Neuronal stem cell (in vitro differentiated cells): ENCODE data around the gene IL12RB1.

ENCODE experiments used
- DNase-seq: peaks from one replicate; pipeline ENCODE4 v3.0.0-alpha.2; 2013; ENCODE audit warnings: low spot score
- H2AFZ ChIP-seq: one replicate; pipeline ENCODE4 v1.6.1; 2013; ENCODE audit warnings: mild to moderate bottlenecking, low read length, inconsistent platforms
- H2AK5ac ChIP-seq: 2 replicates; pipeline ENCODE4 v1.6.1; 2013; ENCODE audit warnings: low read depth, mild to moderate bottlenecking, inconsistent platforms, low read length, moderate library complexity, mixed read lengths
- H2BK120ac ChIP-seq: 2 replicates; pipeline ENCODE4 v1.6.1; 2013; ENCODE audit warnings: low read depth, mild to moderate bottlenecking, inconsistent platforms, low read length, moderate library complexity, mixed read lengths
- H2BK12ac ChIP-seq: one replicate; pipeline ENCODE4 v1.6.1; 2013; ENCODE audit warnings: low read length, inconsistent platforms
- H2BK15ac ChIP-seq: 2 replicates; pipeline ENCODE4 v1.6.1; 2013; ENCODE audit warnings: mild to moderate bottlenecking, low read length, inconsistent platforms, mixed read lengths
- H2BK5ac ChIP-seq: one replicate; pipeline ENCODE4 v1.6.1; 2013; ENCODE audit warnings: inconsistent platforms, mild to moderate bottlenecking, low read length, moderate library complexity
- H3K14ac ChIP-seq: one replicate; pipeline ENCODE4 v1.6.1; 2013; ENCODE audit warnings: low read length, inconsistent platforms
- H3K18ac ChIP-seq: 2 replicates; pipeline ENCODE4 v1.6.1; 2013; ENCODE audit warnings: low read length, inconsistent platforms
- H3K23ac ChIP-seq: 2 replicates; pipeline ENCODE4 v1.6.1; 2013; ENCODE audit warnings: low read depth, mild to moderate bottlenecking, mixed read lengths, low read length, inconsistent platforms; ENCODE audit not compliant: poor library complexity
- H3K27ac ChIP-seq: replicated peaks from 3 replicates; pipeline ENCODE4 v1.5.1; 2013; ENCODE audit warnings: low read length, inconsistent platforms
- H3K27me3 ChIP-seq, 3 experiments: 2 replicates each; pipeline ENCODE4 v1.6.1; 2013; ENCODE audit warnings: low read length in 3 of 3, mild to moderate bottlenecking in 2 of 3, inconsistent platforms in 1 of 3, low read depth in 1 of 3, mixed read lengths in 1 of 3, moderate library complexity in 1 of 3; ENCODE audit not compliant: control insufficient read depth in 3 of 3, insufficient read depth in 3 of 3
- H3K36me3 ChIP-seq, 2 donors: replicated peaks in 1 of 2; 2 replicates each; pipeline ENCODE4 v1.6.1; 2013; ENCODE audit warnings: low read length in 2 of 2; ENCODE audit not compliant: control insufficient read depth in 2 of 2, insufficient read depth in 2 of 2
- H3K4ac ChIP-seq: 2 replicates; pipeline ENCODE4 v1.6.1; 2013; ENCODE audit warnings: inconsistent platforms, mild to moderate bottlenecking, low read length, moderate library complexity
- H3K4me1 ChIP-seq, 2 donors: 1 replicate in 1 of 2; 2 replicates in 1 of 2; pipeline ENCODE4 v1.6.1; 2013; ENCODE audit warnings: low read length in 2 of 2, low read depth in 1 of 2; ENCODE audit not compliant: control insufficient read depth in 2 of 2, insufficient read depth in 1 of 2
- H3K4me2 ChIP-seq: one replicate; pipeline ENCODE4 v1.6.1; 2013; ENCODE audit warnings: mild to moderate bottlenecking, low read length, inconsistent platforms; ENCODE audit not compliant: insufficient read depth, poor library complexity, severe bottlenecking
- H3K4me3 ChIP-seq, 2 donors: 2 replicates each; pipeline ENCODE4 v1.5.1; 2013; ENCODE audit warnings: low read length in 2 of 2, mild to moderate bottlenecking in 2 of 2, inconsistent platforms in 1 of 2, moderate library complexity in 1 of 2
- H3K79me1 ChIP-seq: one replicate; pipeline ENCODE4 v1.6.1; 2013; ENCODE audit warnings: low read depth, mild to moderate bottlenecking, inconsistent platforms, low read length, moderate library complexity
- H3K9ac ChIP-seq: one replicate; pipeline ENCODE4 v1.6.1; 2013; ENCODE audit warnings: mild to moderate bottlenecking, low read depth, low read length, inconsistent platforms; ENCODE audit not compliant: poor library complexity
- H3K9me3 ChIP-seq, 2 donors: replicated peaks in 1 of 2; 2 replicates each; pipeline versions ENCODE3 to v1.6.1; 2013; ENCODE audit warnings: low read length in 2 of 2, mild to moderate bottlenecking in 2 of 2, inconsistent platforms in 1 of 2, low read depth in 1 of 2, mixed read lengths in 1 of 2, moderate library complexity in 1 of 2; ENCODE audit not compliant: control insufficient read depth in 2 of 2, insufficient read depth in 1 of 2
- H4K8ac ChIP-seq: one replicate; pipeline ENCODE4 v1.6.1; 2013; ENCODE audit warnings: low read depth, mild to moderate bottlenecking, inconsistent platforms, low read length, moderate library complexity
- H4K91ac ChIP-seq: one replicate; pipeline ENCODE4 v1.6.1; 2013; ENCODE audit warnings: low read length, low read depth, mild to moderate bottlenecking, inconsistent platforms; ENCODE audit not compliant: poor library complexity
- WGBS, 2 donors: extraction: QIAGEN DNeasy Blood & Tissue Kit; methylation state at CpG; one replicate each; pipeline ENCODE4 v1.1.7; 2013; ENCODE audit warnings: missing lambda C conversion rate in 2 of 2, mixed read lengths in 1 of 2; ENCODE audit not compliant: insufficient read length in 2 of 2, insufficient replicate concordance in 1 of 2; ENCODE audit errors: extremely low coverage in 2 of 2; 5-methylcytosine and 5-hydroxymethylcytosine counted together

IL12RB1 gene

GRCh38 chr19:18117692-18118378 is 31.1 kb upstream of the IL12RB1 start:
- Histone ChIP-seq H3K23ac (peak overlapping the region; percentile 16), H2BK15ac (peak overlapping the region; percentile 79), H3K9ac (peak overlapping the region; percentile 92), H3K4me3 (peak overlapping the region; percentile 78 to 87), H2BK12ac (peak overlapping the region; percentile 17), H3K4ac (no peak overlapping the region), H4K91ac (no peak overlapping the region), H3K9me3 (no peaks in the 10 kb centered on the region), H3K79me1 (peaks cover 4% of the 10 kb centered on the region), H3K4me1 (peaks cover 12% of the 10 kb centered on the region in 2 donors), H3K4me2 (peak overlapping the region; percentile 94), H4K8ac (peak overlapping the region; percentile 86), H3K27ac (no peak overlapping the region), H2BK120ac (peak overlapping the region; percentile 16), H3K27me3 (no peaks in the 10 kb centered on the region), H3K14ac (no peak overlapping the region), H3K18ac (peak overlapping the region; percentile 99), H2BK5ac (no peak overlapping the region), H2AK5ac (peak overlapping the region; percentile 23), H2AFZ (peak overlapping the region; percentile 97), H3K36me3 (peaks cover 2 to 7% of the 10 kb centered on the region in 2 donors)
- WGBS, 2 donors: no CpG with 5 or more reads among the region's 86 CpGs
- peak; percentile 91 for DNase-seq

DNA sequence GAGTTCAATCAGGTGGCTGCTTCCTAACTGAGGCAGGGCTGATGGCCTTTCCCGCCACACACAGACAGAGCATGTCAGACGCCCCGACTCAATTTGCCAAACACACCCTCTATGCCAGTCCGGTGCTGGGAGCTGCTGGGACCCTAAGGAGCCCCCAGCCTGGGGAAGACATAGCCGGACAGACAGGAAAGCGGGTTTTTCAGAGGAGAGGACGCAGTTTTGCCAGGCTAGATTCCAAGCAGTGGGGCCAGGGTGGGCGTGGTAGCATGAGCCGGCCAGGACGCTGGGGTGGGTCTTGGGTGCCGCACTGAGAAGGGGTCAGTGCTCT is 30.6 kb upstream of the IL12RB1 start:
- WGBS, 2 donors: no CpG with 5 or more reads among the region's 11 CpGs
- Histone ChIP-seq H2BK15ac (peak overlapping the region; percentile 79), H3K27me3 (no peaks in the 10 kb centered on the region), H3K14ac (no peak overlapping the region), H3K9me3 (no peaks in the 10 kb centered on the region), H2BK120ac (no peak overlapping the region), H3K4me3 (peak overlapping the region; percentile 64 to 78), H2AFZ (peak overlapping the region; percentile 82), H2BK12ac (peak overlapping the region; percentile 92), H3K4me1 (peaks cover 12% of the 10 kb centered on the region in 2 donors), H3K18ac (peak overlapping the region; percentile 91), H4K91ac (no peak overlapping the region), H3K36me3 (peaks cover 0 to 2% of the 10 kb centered on the region in 2 donors), H2AK5ac (peak overlapping the region; percentile 93), H3K4ac (no peak overlapping the region), H3K4me2 (peak overlapping the region; percentile 44), H3K23ac (peak overlapping the region; percentile 16), H3K27ac (no peak overlapping the region), H2BK5ac (peak overlapping the region; percentile 44), H3K9ac (no peak overlapping the region), H4K8ac (peak overlapping the region; percentile 86), H3K79me1 (no peaks in the 10 kb centered on the region)
- DNase-seq: no peak

DNA sequence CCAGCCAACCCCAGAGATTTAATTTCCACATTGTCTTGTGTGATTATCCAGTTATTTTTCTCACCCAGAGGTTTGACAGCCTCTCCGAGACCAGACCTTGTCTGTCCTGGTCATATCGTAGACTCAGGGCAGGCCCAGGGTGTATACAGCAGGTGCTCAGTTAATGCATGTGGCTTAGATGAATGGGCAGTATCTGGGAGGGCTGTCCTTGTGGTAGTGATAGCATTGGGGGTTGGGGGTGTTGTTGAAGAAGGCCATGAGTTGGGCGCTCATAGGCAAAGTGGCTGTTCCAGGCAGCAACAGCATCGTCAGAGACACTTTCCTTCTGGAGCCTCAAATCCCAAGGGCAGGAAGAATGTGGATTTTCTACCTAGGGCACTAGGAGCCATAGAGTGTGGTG is 27.7 kb upstream of the IL12RB1 start:
- H3K79me1 ChIP-seq: no peaks in the 10 kb centered on the region
- H4K91ac ChIP-seq: no peak overlapping the region
- peaks cover 11 to 15% of the 10 kb centered on the region in 2 donors for H3K4me1 ChIP-seq
- no peak overlapping the region for H2AK5ac ChIP-seq
- no peak overlapping the region for H4K8ac ChIP-seq
- no peak overlapping the region for H2BK12ac ChIP-seq
- H3K27ac ChIP-seq: no peak overlapping the region
- no peak overlapping the region for H2AFZ ChIP-seq
- no peak overlapping the region for H3K23ac ChIP-seq
- H2BK15ac ChIP-seq: no peak overlapping the region
- H3K4me3 ChIP-seq: no peak overlapping the region
- H3K18ac ChIP-seq: no peak overlapping the region
- H3K36me3 ChIP-seq: no peaks in the 10 kb centered on the region
- H3K9me3 ChIP-seq: no peaks in the 10 kb centered on the region
- H3K9ac ChIP-seq: no peak overlapping the region
- no peak overlapping the region for H3K4ac ChIP-seq
- WGBS, 2 donors: no CpG with 5 or more reads among the region's 4 CpGs
- no peak overlapping the region for H2BK5ac ChIP-seq
- H3K27me3 ChIP-seq: peaks cover 0 to 14% (median 6%) of the 10 kb centered on the region in 3 experiments
- DNase-seq: no peak
- no peak overlapping the region for H2BK120ac ChIP-seq
- H3K14ac ChIP-seq: no peak overlapping the region
- H3K4me2 ChIP-seq: no peak overlapping the region

- Histone ChIP-seq H3K27me3 (peaks cover 0 to 19% (median 12%) of the 10 kb centered on the region in 3 experiments), H3K79me1 (no peaks in the 10 kb centered on the region), H3K18ac (no peak overlapping the region), H3K4me1 (peaks cover 10 to 14% of the 10 kb centered on the region in 2 donors), H4K8ac (no peak overlapping the region), H2BK15ac (peak overlapping the region; percentile 58), H3K4me3 (no peak overlapping the region), H2AFZ (no peak overlapping the region), H2BK12ac (peak overlapping the region; percentile 84), H2AK5ac (no peak overlapping the region), H3K4me2 (no peak overlapping the region), H2BK5ac (no peak overlapping the region), H3K36me3 (no peaks in the 10 kb centered on the region), H2BK120ac (no peak overlapping the region), H3K14ac (no peak overlapping the region), H3K9me3 (no peaks in the 10 kb centered on the region), H4K91ac (no peak overlapping the region), H3K9ac (no peak overlapping the region), H3K23ac (no peak overlapping the region), H3K27ac (no peak overlapping the region), H3K4ac (no peak overlapping the region)
- no CpG with 5 or more reads among the region's 5 CpGs for WGBS, 2 donors
- no peak for DNase-seq
Measured at GRCh38 chr19:18113827-18114226, 27.1 kb upstream of the IL12RB1 start.
